ENCODE results near the gene NFE2L1.
A peak's percentile ranks its signal among the peaks of the same experiment; 100 is the strongest.
"Not testable (repeated sequence)": the region's sequence is repeated elsewhere in the genome, so short reads cannot be mapped to it uniquely, and the experiment has no call there.

The NFE2L1 gene
- total RNA-seq: 63.7 to 282 (median 145) reads per million in 3 experiments

- peak; percentile 98 for DNase-seq
Measured at GRCh38 chr17:48047741-48048383, at the start of gene NFE2L1. Gene NFE2L1 (plus strand): TSS chr17:48048359. CDS start chr17:48051119, 2,760 bp downstream.

GRCh38 chr17:47999582-47999981, 48.6 kb upstream of the NFE2L1 start:
- DNase-seq: no peak

GRCh38 chr17:48001197-48001596, 47.0 kb upstream of the NFE2L1 start:
- DNase-seq: no peak

GRCh38 chr17:48001657-48002056, 46.5 kb upstream of the NFE2L1 start:
- DNase-seq: not testable (repeated sequence)

GRCh38 chr17:48002266-48002915, 45.8 kb upstream of the NFE2L1 start:
- no peak for DNase-seq

- no peak for DNase-seq
Measured at GRCh38 chr17:48002916-48003416, 45.2 kb upstream of the NFE2L1 start.

- DNase-seq: no peak
Measured at GRCh38 chr17:48003417-48004151, 44.6 kb upstream of the NFE2L1 start.

- no peak for DNase-seq
Measured at GRCh38 chr17:48004983-48005382, 43.2 kb upstream of the NFE2L1 start.

- DNase-seq: no peak
Measured at GRCh38 chr17:48006936-48007709, 41.0 kb upstream of the NFE2L1 start.

GRCh38 chr17:48010193-48010592, 38.0 kb upstream of the NFE2L1 start:
- DNase-seq: no peak

- DNase-seq: peak; percentile 32
Measured at GRCh38 chr17:48011405-48012150, 36.6 kb upstream of the NFE2L1 start.

- DNase-seq: peak; percentile 63
Measured at GRCh38 chr17:48012151-48012520, 36.0 kb upstream of the NFE2L1 start.

GRCh38 chr17:48012654-48013053, 35.5 kb upstream of the NFE2L1 start:
- no peak for DNase-seq

- DNase-seq: no peak
Measured at GRCh38 chr17:48013876-48014594, 34.1 kb upstream of the NFE2L1 start.

- DNase-seq: no peak
Measured at GRCh38 chr17:48014595-48015111, 33.5 kb upstream of the NFE2L1 start.

- no peak for DNase-seq
Measured at GRCh38 chr17:48016112-48016511, 32.0 kb upstream of the NFE2L1 start.

GRCh38 chr17:48017817-48018158, 30.4 kb upstream of the NFE2L1 start:
- DNase-seq: not testable (repeated sequence)

GRCh38 chr17:48021934-48022333, 26.2 kb upstream of the NFE2L1 start:
- DNase-seq: no peak

GRCh38 chr17:48022901-48023300, 25.3 kb upstream of the NFE2L1 start:
- no peak for DNase-seq

- DNase-seq: peak; percentile 24
Measured at GRCh38 chr17:48023400-48024148, 24.6 kb upstream of the NFE2L1 start.

Data from central memory CD4-positive, alpha-beta T cell (primary cell).